DLD1 (cell line): ENCODE results near the gene PTPRF.

Experiments
- in situ Hi-C: cut with HindIII; loops from 2 replicates; pipeline ENCODE4 v1.10.0; 2017; ENCODE audit warnings: low sequenced_read_pairs

Gene PTPRF

DNA sequence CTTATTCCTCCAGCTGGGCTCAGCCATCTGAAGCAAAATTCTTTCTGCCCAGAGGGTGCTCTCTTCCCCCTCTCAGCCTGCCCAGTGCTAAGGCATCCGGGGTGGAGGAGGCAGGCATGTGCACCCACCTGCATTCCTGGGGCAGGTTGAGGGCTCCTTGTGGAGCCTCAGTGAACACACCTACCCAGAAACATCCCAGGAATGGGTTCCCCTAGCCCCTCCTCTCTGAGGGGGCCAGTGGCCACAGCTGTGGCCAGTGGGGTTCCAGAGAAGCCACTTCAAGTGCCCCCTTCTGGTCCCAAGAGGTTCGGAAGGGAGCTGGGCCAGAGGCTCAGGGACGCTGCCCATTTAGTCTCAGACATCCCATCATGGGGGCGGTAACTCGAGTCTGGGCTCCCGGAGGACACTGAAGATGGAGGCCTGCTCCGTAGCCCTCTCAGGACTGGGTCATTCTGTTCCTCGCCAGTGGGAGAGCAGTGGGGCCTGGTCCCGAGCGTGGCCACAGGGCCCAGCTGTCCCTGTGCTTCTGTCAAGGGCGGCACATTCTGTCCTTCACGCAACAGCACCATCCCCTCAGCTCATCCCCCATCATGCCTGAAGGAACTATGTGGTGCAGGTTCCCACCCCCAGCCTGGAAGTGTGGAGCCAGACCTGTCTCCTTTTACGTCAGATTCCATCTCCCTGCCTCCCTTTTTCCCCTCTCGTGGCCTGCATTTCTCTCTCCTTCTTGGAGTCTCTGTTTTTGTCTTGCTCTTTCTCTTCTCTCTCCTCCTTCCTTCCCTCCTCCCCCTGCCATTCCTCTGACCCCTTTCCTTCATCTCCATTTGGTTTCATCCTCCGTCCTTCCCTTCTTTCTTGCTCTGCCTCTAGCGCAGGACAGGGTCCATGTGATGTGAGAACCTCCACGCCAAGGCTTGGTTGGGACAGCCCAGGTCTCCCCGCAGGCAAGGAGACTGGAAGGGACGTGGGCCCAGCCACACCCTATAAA lies 69.6 kb downstream of the PTPRF start:
- in situ Hi-C loops = no loop called here

GRCh38 chr1:43602990-43603389 lies 72.3 kb downstream of the PTPRF start:
- in situ Hi-C loops = no loop called here

GRCh38 chr1:43604192-43604591 lies 73.5 kb downstream of the PTPRF start:
- in situ Hi-C loops = no loop called here

- in situ Hi-C loops = no loop called here
Observed at GRCh38 chr1:43605157-43605556, 74.5 kb downstream of the PTPRF start.

- in situ Hi-C loops = no loop called here
Observed at GRCh38 chr1:43605766-43606165, 75.1 kb downstream of the PTPRF start.

DNA sequence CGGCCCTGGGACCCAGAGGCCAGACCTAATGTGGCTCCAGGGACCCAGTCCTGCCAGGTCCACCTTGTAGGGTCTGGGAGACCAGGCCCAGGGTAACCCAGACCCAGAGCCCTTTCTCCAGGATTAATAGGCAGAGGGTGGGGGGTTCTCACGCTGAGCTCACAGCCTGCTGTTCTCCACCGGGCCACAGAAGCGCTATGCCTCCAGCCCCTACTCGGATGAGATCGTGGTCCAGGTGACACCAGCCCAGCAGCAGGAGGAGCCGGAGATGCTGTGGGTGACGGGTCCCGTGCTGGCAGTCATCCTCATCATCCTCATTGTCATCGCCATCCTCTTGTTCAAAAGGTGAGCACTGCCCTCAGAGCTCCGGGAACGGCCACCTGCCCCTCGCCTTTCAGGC lies 75.9 kb downstream of the PTPRF start:
- in situ Hi-C loops = no loop called here

DNA sequence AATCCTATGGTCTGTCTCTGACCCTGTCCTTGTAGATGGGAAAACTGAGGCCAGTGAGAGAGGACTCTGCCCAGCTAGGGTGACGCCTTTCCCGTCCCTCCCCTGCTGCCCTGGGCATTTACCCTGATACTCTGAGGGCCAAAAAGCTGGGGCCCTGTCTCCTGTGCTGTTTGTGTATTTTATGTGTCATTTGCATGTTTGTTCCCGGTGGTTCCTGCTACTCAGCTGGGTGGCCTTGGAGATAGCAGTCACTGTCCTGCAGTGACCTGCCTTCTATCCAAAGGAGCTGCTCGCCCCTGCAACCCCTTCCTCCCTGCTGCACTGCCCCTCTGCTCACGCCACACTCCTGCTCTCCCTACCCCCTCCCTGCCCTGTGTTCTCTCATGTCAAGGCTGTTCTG lies 78.1 kb downstream of the PTPRF start:
- in situ Hi-C loops = no loop called here

GRCh38 chr1:43610339-43610738 lies 79.7 kb downstream of the PTPRF start:
- in situ Hi-C loops = no loop called here

DNA sequence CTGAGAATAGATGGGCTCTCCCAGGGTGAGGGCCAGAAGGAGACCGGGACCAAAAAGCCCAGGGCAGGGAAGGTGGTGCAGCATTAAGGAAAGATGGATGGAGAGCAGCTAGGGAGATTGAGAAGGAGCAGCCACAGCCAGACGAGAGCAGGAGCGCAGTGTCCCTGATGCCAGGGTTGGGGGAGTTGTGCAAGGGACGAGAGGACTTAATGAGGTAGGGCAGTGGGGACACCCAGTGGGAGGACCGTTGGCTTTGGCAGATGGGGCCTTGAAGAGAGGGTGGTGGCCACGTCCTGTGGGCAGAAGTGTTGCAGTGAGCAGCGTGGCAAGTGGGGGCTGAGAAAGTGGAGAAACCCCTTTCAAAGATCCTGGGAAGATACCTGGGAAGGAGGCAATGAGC lies 81.3 kb downstream of the PTPRF start:
- in situ Hi-C loops = no loop called here

GRCh38 chr1:43612406-43612805 lies 81.7 kb downstream of the PTPRF start:
- in situ Hi-C loops = no loop called here

DNA sequence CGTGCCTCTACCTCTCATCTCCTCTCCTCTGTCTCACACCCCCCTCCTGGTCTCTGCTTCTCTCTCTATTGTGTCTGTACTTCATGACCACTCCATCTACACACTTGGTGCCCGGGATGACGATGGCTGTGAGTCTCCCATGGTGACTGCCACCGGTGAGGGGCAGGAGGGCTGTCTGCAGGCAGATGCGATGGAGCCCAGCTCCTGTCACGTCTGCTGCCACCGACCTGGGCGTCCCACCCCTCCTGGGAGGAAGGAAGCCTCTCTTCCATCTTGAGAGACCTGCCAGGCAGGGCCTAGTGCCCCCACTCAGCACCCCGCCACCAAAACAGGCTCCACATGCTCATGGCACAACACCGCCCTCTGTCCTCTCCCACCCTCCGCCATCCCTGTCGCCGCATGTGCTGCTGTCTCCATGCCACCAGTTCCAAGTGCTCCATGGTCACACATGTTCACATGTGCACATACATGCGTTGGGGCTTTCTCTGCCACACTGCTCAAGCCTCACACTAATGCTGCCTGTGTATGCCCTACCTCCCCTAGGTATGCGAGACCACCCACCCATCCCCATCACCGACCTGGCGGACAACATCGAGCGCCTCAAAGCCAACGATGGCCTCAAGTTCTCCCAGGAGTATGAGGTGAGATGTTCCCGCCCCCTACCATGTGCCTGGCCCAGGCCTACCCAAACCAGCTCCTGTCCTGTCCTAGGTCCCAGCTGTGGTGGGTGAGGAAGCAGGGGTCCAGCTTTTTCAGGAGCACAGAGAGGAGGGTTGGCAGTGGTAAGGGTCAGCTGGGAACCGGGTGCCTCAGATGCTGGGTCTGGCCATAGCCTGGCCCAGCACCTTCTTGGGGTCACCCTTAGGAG lies 82.6 kb downstream of the PTPRF start:
- in situ Hi-C loops = no loop called here

DNA sequence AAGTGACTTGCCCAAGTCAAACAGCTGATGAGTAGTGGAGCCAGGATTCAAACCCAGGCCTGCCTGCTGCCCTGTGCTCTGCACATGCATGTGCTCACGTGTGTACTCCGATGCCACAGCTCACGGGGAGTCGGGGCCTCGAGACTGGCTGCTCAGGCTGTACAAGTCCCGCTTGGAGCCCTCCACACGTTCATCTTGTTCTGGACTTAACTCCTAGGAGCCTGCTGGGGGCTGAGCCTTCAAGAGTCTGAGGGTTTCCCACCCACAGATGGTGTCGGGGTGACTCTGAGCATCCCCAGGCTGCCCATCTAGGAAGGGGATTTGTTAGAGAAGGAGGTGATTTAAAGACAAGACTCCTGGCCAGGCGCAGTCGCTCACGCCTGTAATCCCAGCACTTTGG lies 83.5 kb downstream of the PTPRF start:
- in situ Hi-C loops = no loop called here

DNA sequence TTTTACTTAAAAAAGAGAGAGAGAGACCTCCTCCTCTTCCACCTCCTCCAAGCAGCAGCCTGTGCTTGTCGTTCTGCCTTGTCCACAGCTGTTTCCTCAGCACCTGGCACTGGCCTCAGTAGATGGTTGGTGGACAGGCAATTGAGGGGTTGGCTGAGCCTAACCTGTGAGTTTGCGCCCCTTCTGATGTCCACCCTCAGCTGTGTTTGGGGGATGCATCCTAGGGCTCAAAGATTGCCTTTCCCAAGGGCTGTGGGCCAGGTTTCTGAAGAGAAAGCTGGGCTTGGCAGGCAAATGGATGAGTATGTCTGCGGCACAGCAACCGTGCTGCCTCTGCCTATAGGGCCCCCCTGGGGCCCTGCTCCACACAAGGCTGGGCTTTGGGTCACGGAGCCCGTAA lies 84.2 kb downstream of the PTPRF start:
- in situ Hi-C loops = no loop called here

DNA sequence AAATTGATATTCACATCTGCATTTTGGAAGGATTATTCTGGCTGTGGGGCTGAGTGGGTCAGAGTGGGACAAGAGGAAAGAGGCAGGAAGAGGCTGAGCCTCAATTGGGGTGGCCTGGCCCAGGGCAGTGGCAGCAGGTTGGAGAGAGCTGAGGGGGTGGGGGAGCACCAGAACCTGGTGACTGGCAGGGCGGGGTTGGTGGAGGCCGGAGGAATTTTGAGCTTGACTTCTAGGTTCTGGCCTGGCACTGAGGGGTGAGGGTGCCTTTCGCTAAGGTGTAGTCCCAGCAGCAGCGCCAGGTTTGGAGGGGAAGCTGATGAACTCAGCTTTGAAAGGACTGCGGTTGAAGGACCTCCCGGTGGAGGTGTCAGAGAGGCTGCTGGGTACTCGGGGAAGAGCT lies 85.7 kb downstream of the PTPRF start:
- in situ Hi-C loops = no loop called here

DNA sequence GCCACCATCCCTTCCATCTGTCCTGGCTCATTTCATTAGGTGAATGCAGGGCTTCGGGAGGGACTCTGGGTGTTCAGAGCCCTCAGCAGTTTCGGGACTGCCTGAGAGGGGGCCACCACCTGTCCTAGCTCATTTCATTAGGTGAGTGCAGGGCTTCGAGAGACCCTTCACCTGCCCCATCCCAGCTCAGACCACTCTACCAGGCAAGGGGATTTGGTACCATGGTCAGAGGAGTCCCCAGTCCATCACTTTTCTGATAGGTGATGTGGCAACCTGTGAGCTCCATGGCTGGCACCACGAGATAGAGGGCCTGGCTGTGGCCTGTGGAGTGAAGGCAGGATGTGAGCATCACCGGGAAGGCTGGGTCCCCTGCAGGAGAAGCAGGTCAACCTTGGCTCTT lies 86.3 kb downstream of the PTPRF start:
- in situ Hi-C loops = no loop called here

- in situ Hi-C loops = no loop called here
Observed at GRCh38 chr1:43617668-43618067, 87.0 kb downstream of the PTPRF start.

DNA sequence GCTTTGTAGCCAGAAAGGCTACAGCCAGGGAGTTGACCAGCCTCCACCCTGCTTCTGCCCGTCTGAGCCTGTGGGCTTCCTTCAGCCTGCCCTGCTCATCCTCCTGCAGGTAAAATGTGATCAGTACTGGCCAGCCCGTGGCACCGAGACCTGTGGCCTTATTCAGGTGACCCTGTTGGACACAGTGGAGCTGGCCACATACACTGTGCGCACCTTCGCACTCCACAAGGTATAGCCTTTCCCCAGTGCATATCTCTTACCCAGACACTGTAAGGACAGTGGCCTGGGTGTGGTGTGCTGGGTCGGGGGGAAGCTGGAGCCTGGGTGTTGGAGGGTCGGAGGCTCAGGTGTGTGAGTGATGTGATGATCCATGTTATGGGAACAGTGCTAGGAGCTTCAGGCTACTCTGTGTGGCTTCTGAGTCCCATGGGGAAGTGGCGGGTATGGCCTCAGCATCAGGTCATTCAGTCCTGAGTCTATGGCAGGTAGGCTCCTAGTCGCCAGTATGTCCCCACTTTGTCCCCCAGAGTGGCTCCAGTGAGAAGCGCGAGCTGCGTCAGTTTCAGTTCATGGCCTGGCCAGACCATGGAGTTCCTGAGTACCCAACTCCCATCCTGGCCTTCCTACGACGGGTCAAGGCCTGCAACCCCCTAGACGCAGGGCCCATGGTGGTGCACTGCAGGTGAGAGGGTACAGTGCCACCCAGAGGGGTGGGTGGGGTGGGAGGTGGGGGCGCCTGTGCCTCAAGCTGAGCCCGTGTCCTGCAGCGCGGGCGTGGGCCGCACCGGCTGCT lies 88.0 kb downstream of the PTPRF start:
- in situ Hi-C loops = no loop called here

GRCh38 chr1:43619314-43619790 lies 88.7 kb downstream of the PTPRF start:
- in situ Hi-C loops = no loop called here

DNA sequence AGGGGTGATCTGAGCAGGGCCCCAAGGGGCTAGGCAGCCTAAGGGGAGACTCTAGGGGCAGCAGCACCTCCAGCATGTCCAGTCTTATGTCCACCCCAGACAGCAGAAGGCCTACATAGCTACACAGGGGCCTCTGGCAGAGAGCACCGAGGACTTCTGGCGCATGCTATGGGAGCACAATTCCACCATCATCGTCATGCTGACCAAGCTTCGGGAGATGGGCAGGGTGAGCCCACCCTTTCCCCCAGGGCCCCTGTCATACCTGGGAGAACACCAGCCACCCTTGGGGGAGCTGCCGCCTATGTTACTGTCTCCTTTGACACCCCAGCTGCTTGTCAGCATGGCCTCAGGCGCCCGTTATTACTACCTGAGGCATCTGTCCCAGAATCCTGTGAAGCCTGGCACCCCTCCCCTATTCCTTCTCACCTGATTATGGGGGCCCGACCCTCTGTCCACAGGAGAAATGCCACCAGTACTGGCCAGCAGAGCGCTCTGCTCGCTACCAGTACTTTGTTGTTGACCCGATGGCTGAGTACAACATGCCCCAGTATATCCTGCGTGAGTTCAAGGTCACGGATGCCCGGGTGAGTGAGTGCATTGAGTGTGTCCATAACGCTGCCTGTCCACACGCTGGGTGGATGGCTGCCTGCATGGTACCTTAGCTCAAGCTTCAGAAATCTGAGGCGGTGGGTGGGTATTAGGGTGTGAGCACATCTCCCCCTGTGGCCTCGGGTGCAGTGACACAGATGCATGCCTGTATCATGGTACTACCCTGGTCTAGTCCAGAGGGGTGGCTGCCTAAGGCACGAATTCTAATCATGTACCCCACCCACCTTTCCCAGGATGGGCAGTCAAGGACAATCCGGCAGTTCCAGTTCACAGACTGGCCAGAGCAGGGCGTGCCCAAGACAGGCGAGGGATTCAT lies 89.6 kb downstream of the PTPRF start:
- in situ Hi-C loops = no loop called here

DNA sequence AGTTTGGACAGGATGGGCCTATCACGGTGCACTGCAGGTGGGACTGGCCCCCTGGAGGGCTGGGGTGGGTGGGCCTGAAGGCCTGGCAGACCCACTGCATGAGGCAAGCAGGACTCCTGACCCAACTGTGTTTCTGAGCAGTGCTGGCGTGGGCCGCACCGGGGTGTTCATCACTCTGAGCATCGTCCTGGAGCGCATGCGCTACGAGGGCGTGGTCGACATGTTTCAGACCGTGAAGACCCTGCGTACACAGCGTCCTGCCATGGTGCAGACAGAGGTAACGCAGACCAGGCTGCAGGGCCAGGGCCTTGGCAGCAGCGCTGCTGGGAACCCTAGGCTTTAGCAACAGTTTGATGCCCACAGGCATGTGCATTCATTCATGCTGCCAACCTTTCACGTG lies 90.3 kb downstream of the PTPRF start:
- in situ Hi-C loops = no loop called here
